DOHH2 (cell line): ENCODE measurements around the gene MRAP2.

Experiments used
- H3F3A ChIP-seq: fragments of 200-600 bp; sonication (generic), shearing (Covaris generic); 2 replicates; pipeline ENCODE4 v1.6.0; 2016; ENCODE audit warnings: antibody characterized with exemption, mild to moderate bottlenecking; ENCODE audit not compliant: control insufficient read depth, insufficient read depth
- H3K27ac ChIP-seq: fragments of 200-600 bp; sonication (generic); 2 replicates; pipeline ENCODE4 v1.5.1; 2014; ENCODE audit warnings: low read depth, mild to moderate bottlenecking, low read length, moderate library complexity
- H3K27me3 ChIP-seq: fragments of 200-600 bp; sonication (generic); 2 replicates; pipeline ENCODE4 v1.6.1; 2014; ENCODE audit warnings: mild to moderate bottlenecking, low read length, mixed read lengths; ENCODE audit not compliant: control insufficient read depth
- H3K36me3 ChIP-seq: fragments of 200-600 bp; sonication (generic); 2 replicates; pipeline ENCODE4 v1.6.1; 2014; ENCODE audit warnings: mild to moderate bottlenecking, low read length, moderate library complexity, mixed read lengths; ENCODE audit not compliant: control insufficient read depth
- H3K4me1 ChIP-seq: fragments of 200-600 bp; sonication (generic); 2 replicates; pipeline ENCODE4 v1.6.1; 2014; ENCODE audit warnings: mild to moderate bottlenecking, low read length, mixed read lengths; ENCODE audit not compliant: control insufficient read depth
- H3K4me2 ChIP-seq: fragments of 200-600 bp; sonication (generic); 2 replicates; pipeline ENCODE4 v1.6.0; 2014; ENCODE audit warnings: mild to moderate bottlenecking, low read length, moderate library complexity
- H3K4me3 ChIP-seq: fragments of 200-600 bp; sonication (generic); 2 replicates; pipeline ENCODE4 v1.5.1; 2014; ENCODE audit warnings: mild to moderate bottlenecking, low read length, mixed read lengths
- H3K79me2 ChIP-seq: fragments of 200-600 bp; sonication (generic); 2 replicates; pipeline ENCODE4 v1.6.1; 2014; ENCODE audit warnings: mild to moderate bottlenecking, low read length, mixed read lengths; ENCODE audit not compliant: control insufficient read depth
- H3K9me2 ChIP-seq: fragments of 200-600 bp; sonication (generic); replicated peaks from 2 replicates; pipeline ENCODE4 v1.6.1; 2014; ENCODE audit warnings: mild to moderate bottlenecking, low read length, mixed read lengths; ENCODE audit not compliant: control insufficient read depth
- H3K9me3 ChIP-seq: fragments of 200-600 bp; sonication (generic); 2 replicates; pipeline ENCODE4 v1.6.1; 2014; ENCODE audit warnings: antibody characterized with exemption, low read length, mixed read lengths; ENCODE audit not compliant: control insufficient read depth, insufficient read depth
- H4K20me1 ChIP-seq: fragments of 200-600 bp; sonication (generic); 2 replicates; pipeline ENCODE4 v1.6.0; 2014; ENCODE audit warnings: low read depth, mild to moderate bottlenecking, antibody characterized with exemption, low read length, moderate library complexity; ENCODE audit not compliant: control insufficient read depth, insufficient read depth
- CTCF ChIP-seq: fragments of 200-600 bp; sonication (generic); IDR thresholded peaks from one replicate; pipeline ENCODE4 v1.5.1; 2014; ENCODE audit warnings: antibody characterized with exemption, mild to moderate bottlenecking, low read depth, low read length; ENCODE audit not compliant: poor library complexity, severe bottlenecking
- EZH2phosphoT487 ChIP-seq: fragments of 200-600 bp; sonication (generic); IDR thresholded peaks from 2 replicates; pipeline ENCODE4 v1.6.1; 2017; ENCODE audit warnings: borderline replicate concordance, mild to moderate bottlenecking, antibody characterized with exemption, low read length, moderate library complexity, mixed read lengths

MRAP2 gene

GRCh38 chr6:84017709-84018452 lies 15.7 kb upstream of the MRAP2 start:
- Histone ChIP-seq H3K27me3 (no peaks in the 10 kb centered on the region), H3K4me1 (no peaks in the 10 kb centered on the region), H3K4me3 (no peak overlapping the region), H3K79me2 (no peaks in the 10 kb centered on the region), H3K27ac (no peak overlapping the region), H4K20me1 (no peaks in the 10 kb centered on the region), H3K36me3 (no peaks in the 10 kb centered on the region), H3K4me2 (no peak overlapping the region), H3F3A (no peaks in the 10 kb centered on the region), H3K9me2 (no peaks in the 10 kb centered on the region), H3K9me3 (no peaks in the 10 kb centered on the region)
- TF ChIP-seq CTCF (no peak), EZH2phosphoT487 (no peak)

- Histone ChIP-seq H3K4me1 (no peaks in the 10 kb centered on the region), H3K9me2 (no peaks in the 10 kb centered on the region), H3K36me3 (no peaks in the 10 kb centered on the region), H3F3A (no peaks in the 10 kb centered on the region), H3K4me3 (no peak overlapping the region), H3K79me2 (no peaks in the 10 kb centered on the region), H3K27ac (no peak overlapping the region), H3K9me3 (no peaks in the 10 kb centered on the region), H3K27me3 (no peaks in the 10 kb centered on the region), H3K4me2 (no peak overlapping the region), H4K20me1 (no peaks in the 10 kb centered on the region)
- no peak for TF ChIP-seq CTCF
- no peak for TF ChIP-seq EZH2phosphoT487
Observed at GRCh38 chr6:84018453-84019061, 15.0 kb upstream of the MRAP2 start.

- Histone ChIP-seq H3K9me2 (no peaks in the 10 kb centered on the region), H3K79me2 (no peaks in the 10 kb centered on the region), H3K27ac (no peak overlapping the region), H3K9me3 (no peaks in the 10 kb centered on the region), H3K4me1 (no peaks in the 10 kb centered on the region), H3F3A (no peaks in the 10 kb centered on the region), H3K4me2 (no peak overlapping the region), H3K4me3 (no peak overlapping the region), H3K27me3 (no peaks in the 10 kb centered on the region), H3K36me3 (no peaks in the 10 kb centered on the region), H4K20me1 (no peaks in the 10 kb centered on the region)
- TF ChIP-seq EZH2phosphoT487: no peak
- TF ChIP-seq CTCF: no peak
Observed at GRCh38 chr6:84019141-84019841, 14.3 kb upstream of the MRAP2 start.
